ENCODE data around the gene SCAMP2.

DNA sequence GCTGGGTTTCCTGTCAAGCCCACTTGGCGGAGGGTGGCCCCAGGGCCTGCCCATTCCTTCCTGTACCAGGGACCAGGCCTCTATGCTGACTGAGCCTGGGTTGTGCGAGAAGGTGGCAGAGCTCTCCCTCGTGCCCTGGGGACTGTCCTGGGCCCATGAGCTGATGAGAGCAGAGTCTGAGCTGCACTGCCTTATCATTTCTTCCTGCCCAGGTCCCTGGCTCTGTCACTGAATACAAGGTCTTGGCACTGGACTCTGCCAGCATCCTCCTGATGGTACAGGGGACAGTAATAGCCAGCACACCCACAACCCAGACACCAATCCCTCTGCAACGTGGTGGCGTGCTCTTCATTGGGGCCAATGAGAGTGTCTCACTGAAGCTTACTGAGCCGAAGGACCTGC, 24.1 kb upstream of the SCAMP2 start:
- TF ChIP-seq RARB (CRISPR knock-in tag; IDR thresholded peaks at IDR 0.05) (no peak), GLIS3 (CRISPR knock-in tag; IDR thresholded peaks at IDR 0.05) (no peak), ZFP30 (CRISPR knock-in tag; IDR thresholded peaks at IDR 0.05) (no peak), PATZ1 (CRISPR knock-in tag; IDR thresholded peaks at IDR 0.05; ENCODE audit: borderline replicate concordance) (no peak), ZFP3 (CRISPR knock-in tag; IDR thresholded peaks at IDR 0.05) (no peak)

Data from SK-N-SH treated with all-trans-retinoic acid at 6 μM for 48 hours (cell line).